Left renal pelvis (tissue), 4 donors: ENCODE data around the gene THEM4. TPM values are rescaled to one million over a fixed set of nuclear protein-coding genes. Genes with fewer than 3 reads are reported as not detected.

Source experiments
- polyA plus RNA-seq, 4 donors: library from polyadenylated mRNA; unstranded; fragments of 120-200 nt; gene quantifications; one replicate each; pipeline ENCODE4 v1.2.1, GENCODE V29; 2013; ENCODE audit not compliant: insufficient read length in 4 of 4

Gene THEM4
- polyA plus RNA-seq, 4 donors, result 18.3 to 41.1 (median 23.2) TPM

Other genes starting within 250 kb of the THEM4 start
- under 1 TPM; 0.14 to 0.83 (median 0.59) TPM for gene CELF3, start 192.7 kb downstream of the THEM4 start, polyA plus RNA-seq
- under 1 TPM in 2 of 4 donors, not detected in 2; 0.52 to 0.76 TPM for gene RIIAD1, start 188.0 kb downstream of the THEM4 start, polyA plus RNA-seq
- gene MRPL9, start 146.0 kb downstream of the THEM4 start, polyA plus RNA-seq, result 100 to 1,000 TPM in 3 of 4 donors, 10 to 100 TPM in 1; 83.6 to 124 (median 117) TPM
- gene TDRKH, start 119.0 kb downstream of the THEM4 start, polyA plus RNA-seq, result 10 to 100 TPM in 1 of 4 donors, 1 to 10 TPM in 3; 5.0 to 10.9 (median 9.4) TPM
- under 1 TPM in 2 of 4 donors, not detected in 2; 0.04 to 0.05 TPM for gene LINGO4, start 104.1 kb downstream of the THEM4 start, polyA plus RNA-seq
- 1 to 10 TPM in 2 of 4 donors, under 1 TPM in 2; 0.26 to 1.3 (median 1.0) TPM for gene RORC, start 77.7 kb downstream of the THEM4 start, polyA plus RNA-seq
- under 1 TPM; 0.19 to 0.26 (median 0.24) TPM for gene C2CD4D, start 69.7 kb downstream of the THEM4 start, polyA plus RNA-seq
- under 1 TPM; 0.56 to 0.90 (median 0.78) TPM for gene THEM5, start 55.8 kb downstream of the THEM4 start, polyA plus RNA-seq
- 100 to 1,000 TPM; 216 to 626 (median 267) TPM for gene S100A10, start 84.3 kb upstream of the THEM4 start, polyA plus RNA-seq
- 100 to 1,000 TPM; 278 to 306 (median 291) TPM for gene S100A11, start 127.5 kb upstream of the THEM4 start, polyA plus RNA-seq
- gene TCHHL1, start 179.6 kb upstream of the THEM4 start, polyA plus RNA-seq, result not detected
- gene TCHH, start 205.9 kb upstream of the THEM4 start, polyA plus RNA-seq, result under 1 TPM; 0.05 to 0.14 (median 0.07) TPM
- gene RPTN, start 249.7 kb upstream of the THEM4 start, polyA plus RNA-seq, result not detected